ENCODE results near the gene VPS45. TPM values are rescaled to one million over a fixed set of nuclear protein-coding genes. Genes with fewer than 3 reads are reported as not detected.
A peak's percentile ranks its signal among the peaks of the same experiment; 100 is the strongest.

The VPS45 gene
- total and polyA plus RNA-seq, 2 of the 4 experiments (the other 2 are of a cell fraction): 32.4 to 33.3 TPM

GRCh38 chr1:150161747-150162581, 94.4 kb downstream of the VPS45 start:
- Histone ChIP-seq H4K5ac (ENCODE audit: low read depth, low read length) (peak overlapping the region; percentile 74), H2BK20ac (ENCODE audit: low read depth, low read length) (peak overlapping the region; percentile 75), H2BK15ac (ENCODE audit: low read depth, low read length) (peak overlapping the region; percentile 97), H2BK120ac (ENCODE audit: low read depth, low read length) (peak overlapping the region; percentile 76), H4K8ac (ENCODE audit: low read depth in 2 of 2, low read length in 2 of 2) (peak overlapping the region; percentile 91 to 94), H2AK9ac (replicated peaks; ENCODE audit: low read depth, low read length, poor library complexity) (peak overlapping the region; percentile 35), H2AK5ac (ENCODE audit: low read depth, low read length) (peak overlapping the region; percentile 96), H3K4ac (ENCODE audit: low read depth, low read length) (peak overlapping the region; percentile 89), H3K4me1 (ENCODE audit: control insufficient read depth, insufficient read depth, low read length) (peaks cover 52% of the 10 kb centered on the region), H3K27me3 (ENCODE audit: control insufficient read depth, insufficient read depth, low read length) (no peaks in the 10 kb centered on the region), H4K20me1 (ENCODE audit: insufficient read depth, low read length) (peaks cover 14% of the 10 kb centered on the region), H3K23ac (ENCODE audit: low read depth, low read length) (peak overlapping the region; percentile 71), H3K4me3 (ENCODE audit: insufficient read depth, low read depth, low read length) (no peak overlapping the region), H3K79me1 (ENCODE audit: low read depth in 1 of 2, low read length in 2 of 2) (peaks cover 7 to 54% of the 10 kb centered on the region in 2 experiments; a peak in 3 of 4 replicates), H3K9me1 (ENCODE audit: insufficient read depth, low read length) (peaks cover 38% of the 10 kb centered on the region), H4K91ac (ENCODE audit: insufficient read depth, low read depth, low read length) (peak overlapping the region; percentile 93), H3K18ac (ENCODE audit: low read depth, low read length) (peak overlapping the region; percentile 87), H3K27ac (ENCODE audit: insufficient read depth, low read length) (peak overlapping the region; percentile 93), H3K9ac (ENCODE audit: low read depth, low read length) (peak overlapping the region; percentile 90), H3K14ac (replicated peaks; ENCODE audit: low read depth, low read length) (peak overlapping the region; percentile 80), H2BK5ac (ENCODE audit: low read depth, low read length, poor library complexity, severe bottlenecking) (peak overlapping the region; percentile 93), H3K4me2 (ENCODE audit: low read depth, low read length) (peak overlapping the region; percentile 68; the same call in 1 of the 2 replicates), H3K36me3 (ENCODE audit: control insufficient read depth, insufficient read depth, low read length) (peaks cover 30% of the 10 kb centered on the region), H2AFZ (replicated peaks; ENCODE audit: low read length, poor library complexity) (peak overlapping the region; percentile 76), H3K56ac (ENCODE audit: extremely low read depth, insufficient read depth, low read length) (peak overlapping the region; percentile 99), H3K9me3 (ENCODE audit: control insufficient read depth, insufficient read depth, low read length) (no peaks in the 10 kb centered on the region)
- ChIA-PET POLR2A (ENCODE audit: unreplicated experiment) (interaction anchor here (1.0 to 1.6 kb wide), 2 partner anchors 10 to 12 kb away, joined by 7 read pairs; partner anchors contain the start of gene PLEKHO1), CTCF (interaction anchor here (0.5 to 1.6 kb wide), 3 partner anchors 88 to 317 kb away, joined by 3 to 6 read pairs (median 3); no protein-coding TSS in a partner anchor)
- in situ Hi-C loops (cut with MboI; ENCODE audit: low sequenced_read_pairs): no loop called here
- TF ChIP-seq CHD1 (IDR thresholded peaks at IDR 0.05; ENCODE audit: low read depth, low read length) (no peak), RFX5 (IDR thresholded peaks at IDR 0.05; ENCODE audit: low read depth, low read length) (no peak), CTCF (conservative IDR thresholded peaks at IDR 0.05; ENCODE audit: low read depth, low read length) (0 out of 2 replicates have a peak, but pooled peaks have one; percentile 1), RAD21 (IDR thresholded peaks at IDR 0.05; ENCODE audit: low read length) (no peak), MXI1 (IDR thresholded peaks at IDR 0.05; ENCODE audit: borderline replicate concordance, low read depth, low read length) (no peak), FOS (IDR thresholded peaks at IDR 0.05; ENCODE audit: low read depth, low read length) (no peak), NFE2L2 (IDR thresholded peaks at IDR 0.05; ENCODE audit: low read depth, low read length) (no peak), POLR2A (IDR thresholded peaks at IDR 0.05; ENCODE audit: low read depth, low read length) (peak; percentile 33; the same call in 1 of the 2 replicates), USF2 (IDR thresholded peaks at IDR 0.05; ENCODE audit: low read depth, low read length) (no peak)
- ATAC-seq (ENCODE audit: low read depth) (no peak), DNase-seq (peak; percentile 49)
- intact Hi-C loops (cut with micrococcal nuclease): no loop called here
- WGBS, 2 experiments (ENCODE audit: extremely low coverage in 2 of 2, insufficient read length in 1 of 2): 65% methylated on average over 4 of the region's 9 CpGs; no CpG with 5 or more reads in 1 of the 2 experiments
- BruUV-seq (replicated peaks): no TSS peak
- dilution Hi-C loops (cut with HindIII; ENCODE audit: low sequenced_read_pairs, unreplicated experiment): no loop called here
